Activated CD4-positive, CD25-positive, alpha-beta regulatory T cell (primary cell): ENCODE results near the gene THAP7.

ENCODE experiments used
- DNase-seq, 4 experiments: peaks; one replicate each; lab custom pipeline; 2025; lab: John Stamatoyannopoulos, UW

THAP7 gene

GRCh38 chr22:20964090-20964798 is 37.7 kb downstream of the THAP7 start:
- DNase-seq = no peak

- no peak for DNase-seq
Measured at GRCh38 chr22:20963201-20964052, 38.5 kb downstream of the THAP7 start.

- no peak for DNase-seq
Measured at GRCh38 chr22:20962491-20962945, 39.4 kb downstream of the THAP7 start.

GRCh38 chr22:20960609-20961008 is 41.3 kb downstream of the THAP7 start:
- no peak for DNase-seq

- DNase-seq = no peak
Measured at GRCh38 chr22:20959578-20960461, 42.1 kb downstream of the THAP7 start.

- no peak for DNase-seq
Measured at GRCh38 chr22:20957683-20958431, 44.1 kb downstream of the THAP7 start.

GRCh38 chr22:20957102-20957682 is 44.7 kb downstream of the THAP7 start:
- DNase-seq = no peak

- DNase-seq = no peak
Measured at GRCh38 chr22:20956258-20957101, 45.4 kb downstream of the THAP7 start.

GRCh38 chr22:20955548-20955947 is 46.4 kb downstream of the THAP7 start:
- DNase-seq = no peak

- DNase-seq = no peak
Measured at GRCh38 chr22:20953668-20954500, 48.0 kb downstream of the THAP7 start.

- no peak for DNase-seq
Measured at GRCh38 chr22:20953342-20953608, 48.6 kb downstream of the THAP7 start.

GRCh38 chr22:20952544-20953341 is 49.2 kb downstream of the THAP7 start:
- DNase-seq = no peak

GRCh38 chr22:20951932-20952380 is 50.0 kb downstream of the THAP7 start:
- DNase-seq = no peak

GRCh38 chr22:20951151-20951931 is 50.6 kb downstream of the THAP7 start:
- no peak for DNase-seq

- DNase-seq = no peak
Measured at GRCh38 chr22:20949698-20950183, 52.2 kb downstream of the THAP7 start.
